GM12891 (cell line): ENCODE results near the gene FBXL4.
"Not testable (repeated sequence)": the region's sequence is repeated elsewhere in the genome, so short reads cannot be mapped to it uniquely, and the experiment has no call there.

Source experiments
- DNase-seq: peaks from one replicate; pipeline ENCODE4 v3.0.0; 2011; ENCODE audit warnings: low spot score; ENCODE audit not compliant: insufficient read length
- FAIRE-seq: peaks from 2 replicates; lab custom pipeline; 2011; peaks lifted over from hg19 to GRCh38; lab: Jason Lieb, UNC
- PAX5 ChIP-seq: IDR thresholded peaks from 2 replicates; pipeline ENCODE4 v1.6.1; 2011; ENCODE audit warnings: low read length, moderate library complexity, mild to moderate bottlenecking; ENCODE audit not compliant: insufficient read depth, severe bottlenecking
- POLR2A ChIP-seq: IDR thresholded peaks from 2 replicates; pipeline ENCODE4 v1.6.1; 2011; ENCODE audit warnings: low read depth, low read length, control low read depth
- POLR2AphosphoS5 ChIP-seq: IDR thresholded peaks from 2 replicates; pipeline ENCODE4 v1.6.1; 2011; ENCODE audit warnings: low read depth, low read length, control low read depth
- POU2F2 ChIP-seq: IDR thresholded peaks from 2 replicates; pipeline ENCODE4 v1.6.1; 2011; ENCODE audit warnings: low read depth, mild to moderate bottlenecking, control low read depth, low read length, moderate library complexity
- SPI1 ChIP-seq: IDR thresholded peaks from 2 replicates; pipeline ENCODE4 v1.6.1; 2011; ENCODE audit warnings: low read depth, low read length, control low read depth
- TAF1 ChIP-seq: IDR thresholded peaks from 2 replicates; pipeline ENCODE4 v1.6.1; 2011; ENCODE audit warnings: low read depth, low read length, control low read depth

Gene FBXL4

DNA sequence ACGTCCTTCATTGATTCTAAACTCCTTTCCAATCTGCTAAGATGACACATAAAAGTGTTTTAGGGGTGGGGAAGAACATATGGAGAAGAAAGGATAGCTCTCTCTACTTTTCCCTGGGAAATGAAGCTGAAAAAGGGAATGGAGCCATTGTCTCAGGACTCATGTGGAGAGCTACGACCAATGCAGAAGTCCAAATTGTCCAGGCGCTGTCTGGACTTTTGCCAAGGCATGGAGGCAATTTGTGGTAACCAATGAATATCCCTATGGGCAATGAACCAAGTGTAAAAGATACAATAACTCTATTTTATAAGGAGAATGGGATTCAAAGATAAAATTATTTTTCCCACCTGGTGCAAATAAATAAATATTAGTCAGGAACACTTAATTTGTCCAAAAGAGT lies 16.1 kb downstream of the FBXL4 start:
- DNase-seq (no peak), FAIRE-seq (no peak)
- no peak for TF ChIP-seq SPI1
- no peak for TF ChIP-seq TAF1
- no peak for TF ChIP-seq POLR2AphosphoS5
- no peak for TF ChIP-seq POU2F2
- no peak for TF ChIP-seq PAX5
- no peak for TF ChIP-seq POLR2A

DNA sequence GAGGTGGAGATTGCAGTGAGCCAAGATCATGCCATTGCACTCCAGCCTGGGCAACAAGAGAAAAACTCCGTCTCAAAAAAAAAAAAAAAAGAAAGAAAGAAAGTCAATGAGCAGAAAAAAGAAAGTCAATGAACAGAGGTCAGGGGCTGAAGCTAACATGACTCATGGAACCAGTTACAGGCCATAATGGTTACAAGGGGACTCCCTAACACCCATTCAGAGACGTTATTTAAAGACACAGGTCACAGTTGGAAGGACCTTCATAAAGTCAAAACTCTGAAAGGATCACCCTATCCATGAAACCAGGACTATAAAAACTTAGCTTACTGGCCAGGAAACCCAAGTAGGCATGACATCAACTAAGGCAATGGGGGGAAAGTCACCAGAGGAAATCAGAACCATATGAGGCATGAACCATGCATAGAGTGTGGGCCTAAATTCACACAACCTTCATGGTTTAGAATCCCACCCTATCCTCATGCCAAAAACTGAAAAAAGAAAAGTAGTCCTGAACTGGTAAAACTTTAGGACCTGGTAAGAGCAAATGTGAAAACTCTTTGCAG lies 18.2 kb downstream of the FBXL4 start:
- TF ChIP-seq TAF1 (no peak), POU2F2 (no peak), PAX5 (no peak), SPI1 (no peak), POLR2AphosphoS5 (no peak), POLR2A (no peak)
- DNase-seq (no peak), FAIRE-seq (no peak)

DNA sequence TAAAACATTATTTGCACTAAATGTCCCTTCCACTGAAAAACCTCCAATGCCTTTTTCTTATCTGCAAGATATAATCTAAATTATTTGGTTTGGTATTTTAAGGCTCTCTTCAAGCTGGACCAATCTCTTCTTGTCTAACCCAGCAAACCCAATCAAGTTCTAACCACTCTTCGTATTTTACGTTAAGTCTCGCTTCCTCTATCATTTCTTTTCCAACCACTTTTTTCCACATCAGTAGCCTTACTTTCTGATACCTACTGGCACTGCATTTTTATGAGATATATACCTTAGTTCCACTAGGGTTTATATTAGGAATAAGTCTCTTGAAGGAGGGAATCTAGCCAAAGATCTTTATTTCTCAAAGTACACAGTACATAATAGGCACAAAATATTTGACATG lies 19.1 kb downstream of the FBXL4 start:
- no peak for TF ChIP-seq POLR2A
- no peak for TF ChIP-seq TAF1
- TF ChIP-seq SPI1: no peak
- TF ChIP-seq PAX5: no peak
- no peak for TF ChIP-seq POU2F2
- no peak for TF ChIP-seq POLR2AphosphoS5
- DNase-seq (no peak), FAIRE-seq (no peak)

DNA sequence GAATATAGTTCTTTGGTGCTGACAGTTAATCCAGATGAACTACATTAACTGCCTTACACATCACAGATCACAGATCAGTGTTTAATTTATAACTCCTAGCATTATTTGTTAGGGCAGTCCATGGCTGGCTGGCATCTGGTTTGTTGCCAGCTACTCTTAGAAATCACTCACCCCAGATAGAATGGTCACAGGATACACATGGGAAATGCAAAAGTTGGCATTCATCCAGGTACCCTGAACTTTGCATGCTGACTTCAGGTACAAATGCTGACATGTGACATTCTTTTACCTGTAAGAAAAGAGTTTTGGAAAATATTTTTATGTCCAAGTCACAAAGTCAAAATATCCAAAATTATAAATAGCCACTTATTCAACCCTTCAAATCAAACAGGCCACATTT lies 20.2 kb downstream of the FBXL4 start:
- no peak for FAIRE-seq
- TF ChIP-seq POLR2A (no peak), POLR2AphosphoS5 (no peak), SPI1 (no peak), POU2F2 (no peak), PAX5 (no peak), TAF1 (no peak)
- DNase-seq: no peak

DNA sequence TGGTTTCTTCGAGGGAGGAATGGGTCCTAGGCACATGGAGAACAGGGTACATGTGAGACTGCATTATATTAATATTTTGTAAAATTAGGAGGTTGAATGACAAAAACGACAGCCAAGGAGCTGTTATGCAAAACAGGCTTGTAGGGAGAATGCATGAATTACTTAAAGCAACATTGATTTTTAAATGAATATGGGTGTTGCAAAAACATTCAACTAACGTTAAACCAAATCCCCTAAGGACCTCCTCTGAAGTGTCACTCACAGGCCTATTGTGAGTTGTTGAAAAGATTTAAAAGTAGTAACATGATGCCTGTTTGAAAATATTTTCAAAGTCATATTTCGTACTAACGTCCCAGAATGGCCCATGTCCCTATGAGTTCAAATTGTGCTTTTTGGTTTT lies 21.9 kb downstream of the FBXL4 start:
- no peak for DNase-seq
- TF ChIP-seq TAF1 (no peak), POU2F2 (no peak), POLR2A (no peak), SPI1 (no peak)
- peak; percentile 38 for FAIRE-seq

DNA sequence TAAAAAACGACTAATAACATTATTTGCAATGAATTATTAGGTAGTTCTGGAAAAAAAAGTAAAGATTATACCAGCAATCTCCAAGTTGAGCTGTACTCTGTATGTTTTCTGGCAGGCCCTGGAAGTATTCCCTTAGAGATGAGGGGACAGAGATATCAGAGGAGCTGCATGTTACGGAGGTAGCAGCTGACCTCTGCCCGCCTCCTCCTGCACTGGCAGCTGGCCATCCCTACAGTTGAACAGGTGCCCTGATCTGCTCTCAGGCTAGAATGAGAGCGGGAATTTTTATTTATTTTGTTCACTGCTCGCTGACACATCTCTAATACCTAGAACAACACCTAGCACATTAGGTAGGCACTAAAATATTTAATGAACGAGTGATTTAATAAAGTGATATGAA lies 23.1 kb downstream of the FBXL4 start:
- FAIRE-seq: no peak
- DNase-seq: no peak
- TF ChIP-seq POU2F2: no peak
- TF ChIP-seq TAF1: no peak
- TF ChIP-seq SPI1: no peak
- no peak for TF ChIP-seq POLR2AphosphoS5
- TF ChIP-seq POLR2A: no peak
- TF ChIP-seq PAX5: no peak

DNA sequence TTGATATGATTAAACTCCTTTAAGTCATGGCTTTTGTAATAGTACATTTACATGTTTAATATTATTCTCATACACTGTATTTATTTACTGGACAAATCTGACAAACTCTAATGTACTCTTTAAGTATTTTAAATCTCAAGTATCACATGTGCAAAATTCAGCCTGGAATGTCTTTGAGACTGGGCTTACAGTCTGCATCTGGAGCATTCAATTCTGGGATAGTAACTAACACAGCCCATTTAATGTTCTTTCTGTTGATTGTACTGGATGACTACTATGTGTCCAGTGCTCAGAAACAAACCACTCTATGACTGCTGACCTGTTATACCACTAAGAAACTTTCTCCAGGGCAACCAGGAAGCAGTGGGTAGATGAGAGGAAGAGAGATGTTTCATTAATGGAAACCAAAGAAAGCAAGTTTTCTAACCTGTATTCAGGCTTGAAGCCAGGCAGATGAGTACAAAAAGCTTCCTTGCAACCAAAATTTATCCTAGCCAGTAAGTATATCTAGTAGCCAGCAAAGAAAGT lies 26.8 kb downstream of the FBXL4 start:
- peak; percentile 75 for FAIRE-seq
- DNase-seq: no peak
- TF ChIP-seq PAX5: no peak
- TF ChIP-seq POU2F2: no peak
- TF ChIP-seq SPI1: peak; percentile 29; the same call in 1 of the 2 replicates
- no peak for TF ChIP-seq TAF1
- no peak for TF ChIP-seq POLR2A
- TF ChIP-seq POLR2AphosphoS5: no peak

DNA sequence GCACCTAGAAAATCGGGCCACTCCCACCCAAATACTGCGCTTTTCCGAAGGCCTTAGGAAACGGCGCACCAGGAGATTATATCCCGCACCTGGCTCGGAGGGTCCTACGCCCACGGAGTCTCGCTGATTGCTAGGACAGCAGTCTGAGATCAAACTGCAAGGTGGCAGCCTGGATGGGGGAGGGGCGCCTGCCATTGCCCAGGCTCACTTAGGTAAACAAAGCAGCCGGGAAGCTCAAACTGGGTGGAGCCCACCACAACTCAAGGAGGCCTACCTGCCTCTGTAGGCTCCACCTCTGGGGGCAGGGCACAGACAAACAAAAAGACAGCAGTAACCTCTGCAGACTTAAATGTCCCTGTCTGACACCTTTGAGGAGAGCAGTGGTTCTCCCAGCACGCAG lies 36.8 kb downstream of the FBXL4 start:
- DNase-seq, FAIRE-seq: not testable (repeated sequence)

DNA sequence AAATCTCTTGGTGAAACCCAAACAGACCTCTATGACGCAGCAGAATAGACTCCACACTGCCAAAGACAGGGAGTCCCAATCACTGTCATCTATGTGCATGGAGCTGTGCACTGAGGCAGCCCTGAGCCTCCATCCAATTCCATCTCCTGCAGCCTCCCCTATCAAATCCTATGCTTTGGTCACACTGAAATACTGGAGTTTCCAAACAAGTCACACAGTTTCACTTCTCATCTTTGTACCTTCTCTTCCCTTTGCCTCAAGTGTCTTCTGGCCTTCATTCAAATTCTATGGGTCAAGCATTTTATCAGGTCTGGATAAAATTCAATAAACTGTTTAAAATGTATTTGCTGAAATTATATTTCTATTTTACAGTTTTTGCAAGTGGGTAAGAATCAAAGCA lies 38.5 kb downstream of the FBXL4 start:
- DNase-seq (no peak), FAIRE-seq (no peak)
- TF ChIP-seq POLR2A: no peak
- TF ChIP-seq SPI1: peak; percentile 49

DNA sequence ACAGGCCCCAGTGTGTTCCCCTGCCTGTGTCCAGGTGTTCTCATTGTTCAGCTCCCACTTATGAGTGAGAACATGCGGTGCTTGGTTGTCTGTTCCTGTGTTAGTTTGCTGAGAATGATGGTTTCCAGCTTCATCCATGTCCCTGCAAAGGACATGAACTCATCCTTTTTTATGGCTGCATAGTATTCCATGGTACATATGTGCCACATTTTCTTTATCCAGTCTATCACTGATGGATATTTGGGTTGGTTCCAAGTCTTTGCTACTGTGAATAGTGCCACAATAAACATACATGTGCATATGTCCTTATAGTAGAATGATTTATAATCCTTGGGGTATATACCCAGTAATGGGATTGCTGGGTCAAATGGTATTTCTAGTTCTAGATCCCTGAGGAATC lies 41.4 kb downstream of the FBXL4 start:
- FAIRE-seq: not testable (repeated sequence)

DNA sequence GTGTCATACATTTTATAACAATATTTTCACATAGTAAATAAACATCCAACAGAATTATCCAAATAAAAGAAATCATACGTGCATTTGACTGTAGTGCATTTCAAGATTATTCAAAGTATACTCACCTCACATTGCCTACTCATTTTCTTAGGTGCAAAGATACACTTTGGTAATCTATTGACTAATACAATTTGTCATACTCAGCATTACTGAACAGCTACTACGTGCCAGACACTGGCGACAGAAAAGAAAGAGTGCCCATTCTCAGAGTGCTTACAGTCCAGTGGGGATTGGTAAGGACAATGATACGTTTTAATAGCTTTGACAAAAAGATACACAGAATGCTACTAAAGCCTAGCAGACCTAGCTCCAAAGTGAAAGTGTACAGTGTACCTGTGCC lies 42.0 kb downstream of the FBXL4 start:
- TF ChIP-seq POLR2A (no peak), TAF1 (no peak)
- FAIRE-seq (no peak), DNase-seq (no peak)

More for the DNA sequence above, 41.4 kb downstream of the FBXL4 start:
- DNase-seq: not testable (repeated sequence)

DNA sequence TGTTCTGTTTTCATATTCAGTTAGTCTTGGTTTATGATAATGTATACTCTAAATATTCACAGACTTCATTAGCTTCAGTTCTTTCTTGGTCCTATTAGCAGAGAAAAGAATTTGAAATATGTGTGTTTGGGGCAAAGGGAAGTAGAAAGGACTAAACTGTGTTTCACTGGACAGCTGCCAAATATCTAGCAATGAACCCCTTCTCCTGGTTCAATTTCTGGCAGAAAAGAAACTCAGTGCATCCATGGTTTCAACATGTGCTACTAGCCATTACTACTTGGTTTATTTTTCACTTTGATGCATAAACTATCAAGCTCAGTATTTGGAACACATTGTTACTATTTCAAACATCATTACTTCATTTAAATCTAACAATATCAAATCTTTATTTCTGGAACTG lies 43.6 kb downstream of the FBXL4 start:
- no peak for FAIRE-seq
- TF ChIP-seq POU2F2 (no peak), SPI1 (no peak), TAF1 (no peak), PAX5 (no peak), POLR2A (no peak), POLR2AphosphoS5 (no peak)
- no peak for DNase-seq
